Pericardium fibroblast (primary cell): Measurements from ENCODE around the gene TTC28. TPM values are rescaled to one million over a fixed set of nuclear protein-coding genes. Genes with fewer than 3 reads are reported as not detected.

Experiments used
- total RNA-seq: library from RNA; depleted of rRNA; stranded (reverse); fragments of >200 nt; gene quantifications from 2 replicates; pipeline ENCODE4 v1.2.3, GENCODE V29; 2015

The TTC28 gene
- total RNA-seq: 19.3 and 23.0 TPM in 2 replicates

DNA sequence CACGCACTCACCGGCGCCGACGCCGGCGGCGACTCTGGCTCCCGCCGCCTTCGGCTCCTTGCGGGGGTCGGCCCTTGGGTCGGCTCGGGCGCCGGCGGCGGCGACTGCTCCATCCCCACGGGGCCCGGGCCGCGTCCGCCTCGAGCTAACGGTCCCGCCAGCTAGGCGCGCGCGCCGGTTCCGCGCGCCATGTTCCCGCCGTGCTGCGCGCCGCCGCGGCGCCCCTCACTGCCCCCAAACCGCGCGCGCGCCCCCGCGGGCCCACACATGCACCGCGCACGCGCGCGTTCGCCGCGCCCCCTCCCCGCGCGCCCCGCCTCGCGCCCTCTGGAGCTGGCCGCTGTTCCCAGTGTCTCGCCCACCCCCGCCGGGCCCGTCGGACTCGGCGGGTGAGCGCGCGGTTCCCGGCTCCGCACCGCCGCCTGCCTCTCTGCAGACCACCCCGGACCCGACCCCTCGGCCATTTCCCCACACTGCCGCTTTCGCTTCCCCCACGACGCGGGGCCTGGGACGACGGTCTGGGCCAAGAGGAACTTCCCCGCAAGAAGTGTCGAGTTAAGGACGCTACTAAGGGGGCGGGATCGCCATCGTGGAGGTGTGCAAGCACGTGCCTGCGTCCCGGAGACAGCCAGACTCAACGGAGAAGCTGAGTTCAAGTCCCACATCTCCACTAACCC lies at the start of gene TTC28:
Gene TTC28, minus strand, starts transcription at position 230 of the 677 bp plus-strand sequence. Its CDS starts 117 bp downstream, at position 113.

Other genes starting within 250 kb of the TTC28 start
- 8.3 and 9.7 TPM in 2 replicates for gene CHEK2, start 62.0 kb upstream of the TTC28 start, total RNA-seq
- 18.8 and 22.8 TPM in 2 replicates for gene HSCB, start 62.2 kb upstream of the TTC28 start, total RNA-seq
- 12.1 and 17.0 TPM in 2 replicates for gene CCDC117, start 92.9 kb upstream of the TTC28 start, total RNA-seq
- 173 and 298 TPM in 2 replicates for gene XBP1, start 120.7 kb upstream of the TTC28 start, total RNA-seq
- 3.6 and 3.9 TPM in 2 replicates for gene ZNRF3, start 203.7 kb upstream of the TTC28 start, total RNA-seq